GM21529 (cell line): ENCODE results near the gene DLEC1.
A peak's percentile ranks its signal among the peaks of the same experiment; 100 is the strongest.
"Not testable (repeated sequence)": the region's sequence is repeated elsewhere in the genome, so short reads cannot be mapped to it uniquely, and the experiment has no call there.

Source experiments
- ATAC-seq: cut with Tn5 transposase; IDR thresholded peaks from one replicate; pipeline ENCODE4 v1.9.1; 2021; ENCODE audit not compliant: unreplicated experiment

Gene DLEC1

GRCh38 chr3:38152609-38153008 lies 113.6 kb downstream of the DLEC1 start:
- no peak for ATAC-seq

GRCh38 chr3:38153221-38153620 lies 114.2 kb downstream of the DLEC1 start:
- no peak for ATAC-seq

- ATAC-seq, result no peak
Measured at GRCh38 chr3:38154033-38154494, 115.1 kb downstream of the DLEC1 start.

- peak; percentile 44 for ATAC-seq
Measured at GRCh38 chr3:38154625-38155255, 115.7 kb downstream of the DLEC1 start.

- no peak for ATAC-seq
Measured at GRCh38 chr3:38155825-38156224, 116.8 kb downstream of the DLEC1 start.

GRCh38 chr3:38157117-38157516 lies 118.1 kb downstream of the DLEC1 start:
- no peak for ATAC-seq

GRCh38 chr3:38157595-38157994 lies 118.6 kb downstream of the DLEC1 start:
- no peak for ATAC-seq

GRCh38 chr3:38158472-38158871 lies 119.5 kb downstream of the DLEC1 start:
- ATAC-seq, result no peak

- not testable (repeated sequence) for ATAC-seq
Measured at GRCh38 chr3:38160704-38161103, 121.7 kb downstream of the DLEC1 start.

- ATAC-seq, result no peak
Measured at GRCh38 chr3:38163117-38163840, 124.3 kb downstream of the DLEC1 start.

GRCh38 chr3:38163841-38164642 lies 125.0 kb downstream of the DLEC1 start:
- ATAC-seq, result no peak

- ATAC-seq, result no peak
Measured at GRCh38 chr3:38164643-38164951, 125.6 kb downstream of the DLEC1 start.

GRCh38 chr3:38164952-38165721 lies 126.1 kb downstream of the DLEC1 start, which contains the start of gene OXSR1:
OXSR1 (plus strand) TSS chr3:38165537; CDS start chr3:38165877, 340 bp downstream.
- peak; percentile 90 for ATAC-seq

GRCh38 chr3:38165722-38166387 lies 126.8 kb downstream of the DLEC1 start:
- ATAC-seq, result peak; percentile 2

GRCh38 chr3:38167591-38167990 lies 128.6 kb downstream of the DLEC1 start:
- ATAC-seq, result no peak

- no peak for ATAC-seq
Measured at GRCh38 chr3:38168151-38169026, 129.4 kb downstream of the DLEC1 start.

GRCh38 chr3:38169027-38169317 lies 130.0 kb downstream of the DLEC1 start:
- ATAC-seq, result no peak

GRCh38 chr3:38170722-38171121 lies 131.7 kb downstream of the DLEC1 start:
- no peak for ATAC-seq

- no peak for ATAC-seq
Measured at GRCh38 chr3:38171622-38172021, 132.6 kb downstream of the DLEC1 start.
